Measurements from ENCODE around the gene NPHS2. TPM values are rescaled to one million over a fixed set of nuclear protein-coding genes. Genes with fewer than 3 reads are reported as not detected.

NPHS2 gene
- total RNA-seq, 1 donor from 2014 or later, result not detected

- H3K36me3 ChIP-seq, result no peaks in the 10 kb centered on the region
- no peak overlapping the region for H3K4me2 ChIP-seq
- H3K4me1 Mint-ChIP-seq, result peaks cover 5% of the 10 kb centered on the region
- TF ChIP-seq EZH2phosphoT487 (IDR thresholded peaks at IDR 0.05) (no peak), EZH2 (IDR thresholded peaks at IDR 0.05) (no peak)
- TF ChIP-seq, protein P1, sequence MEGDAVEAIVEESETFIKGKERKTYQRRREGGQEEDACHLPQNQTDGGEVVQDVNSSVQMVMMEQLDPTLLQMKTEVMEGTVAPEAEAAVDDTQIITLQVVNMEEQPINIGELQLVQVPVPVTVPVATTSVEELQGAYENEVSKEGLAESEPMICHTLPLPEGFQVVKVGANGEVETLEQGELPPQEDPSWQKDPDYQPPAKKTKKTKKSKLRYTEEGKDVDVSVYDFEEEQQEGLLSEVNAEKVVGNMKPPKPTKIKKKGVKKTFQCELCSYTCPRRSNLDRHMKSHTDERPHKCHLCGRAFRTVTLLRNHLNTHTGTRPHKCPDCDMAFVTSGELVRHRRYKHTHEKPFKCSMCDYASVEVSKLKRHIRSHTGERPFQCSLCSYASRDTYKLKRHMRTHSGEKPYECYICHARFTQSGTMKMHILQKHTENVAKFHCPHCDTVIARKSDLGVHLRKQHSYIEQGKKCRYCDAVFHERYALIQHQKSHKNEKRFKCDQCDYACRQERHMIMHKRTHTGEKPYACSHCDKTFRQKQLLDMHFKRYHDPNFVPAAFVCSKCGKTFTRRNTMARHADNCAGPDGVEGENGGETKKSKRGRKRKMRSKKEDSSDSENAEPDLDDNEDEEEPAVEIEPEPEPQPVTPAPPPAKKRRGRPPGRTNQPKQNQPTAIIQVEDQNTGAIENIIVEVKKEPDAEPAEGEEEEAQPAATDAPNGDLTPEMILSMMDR (IDR thresholded peaks at IDR 0.05), result no peak
- H3F3A ChIP-seq (ENCODE audit: low read depth), result no peaks in the 10 kb centered on the region
- peaks cover 12% of the 10 kb centered on the region for H3K27me3 Mint-ChIP-seq (ENCODE audit: insufficient read depth, low read depth)
- no peaks in the 10 kb centered on the region for H3K36me3 Mint-ChIP-seq
- H3K27ac ChIP-seq, result no peak overlapping the region
- H3K4me3 ChIP-seq, result no peak overlapping the region
- no peaks in the 10 kb centered on the region for H3K9me3 ChIP-seq (ENCODE audit: low read depth)
- DNase-seq (ENCODE audit: low spot score), result no peak
- H3K9me3 Mint-ChIP-seq, result no peaks in the 10 kb centered on the region
- H2AFZ ChIP-seq (replicated peaks), result no peak overlapping the region
- H4K20me1 ChIP-seq (ENCODE audit: low read depth), result no peaks in the 10 kb centered on the region
- H3K79me2 ChIP-seq (ENCODE audit: low read depth), result no peaks in the 10 kb centered on the region
- no peak overlapping the region for H3K4me3 Mint-ChIP-seq
- no peak overlapping the region for H3K9ac ChIP-seq
- H3K4me1 ChIP-seq, result peaks cover 11% of the 10 kb centered on the region
- no peak overlapping the region for H3K27ac Mint-ChIP-seq
- H3K27me3 ChIP-seq, result peaks cover 29% of the 10 kb centered on the region
These were observed 8.1 kb upstream of the NPHS2 start for GRCh38 chr1:179583771-179584320.

DNA sequence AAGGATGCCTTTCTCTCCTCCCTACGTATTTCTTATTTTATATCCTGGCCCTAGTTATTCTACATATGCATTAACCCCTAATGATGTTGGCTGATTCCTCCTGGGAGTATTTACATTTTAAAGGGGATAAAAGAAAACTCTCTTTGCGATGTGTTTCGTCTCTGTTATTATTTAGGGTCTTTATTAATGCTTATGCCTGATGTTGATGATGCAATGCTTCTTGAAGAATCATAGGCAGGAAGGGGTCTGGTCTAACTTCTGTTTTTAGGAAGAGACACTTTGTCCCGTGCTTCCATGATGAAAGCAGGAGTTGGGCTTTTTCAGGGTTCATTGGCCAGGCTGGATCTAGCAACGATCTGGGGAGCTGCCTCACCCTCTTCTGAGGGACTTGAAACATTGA, 761 bp upstream of the NPHS2 start:
- H3K4me3 Mint-ChIP-seq, result peak overlapping the region; percentile 67
- no peak for DNase-seq (ENCODE audit: low spot score)
- peak overlapping the region; percentile 88 for H3K4me2 ChIP-seq
- TF ChIP-seq, protein P1 (IDR thresholded peaks at IDR 0.05), result no peak
- TF ChIP-seq EZH2 (IDR thresholded peaks at IDR 0.05), result no peak
- TF ChIP-seq EZH2phosphoT487 (IDR thresholded peaks at IDR 0.05), result no peak
- H4K20me1 ChIP-seq (ENCODE audit: low read depth), result no peaks in the 10 kb centered on the region
- H2AFZ ChIP-seq (replicated peaks), result no peak overlapping the region
- no peaks in the 10 kb centered on the region for H3K36me3 ChIP-seq
- peaks cover 42% of the 10 kb centered on the region for H3K27me3 Mint-ChIP-seq (ENCODE audit: insufficient read depth, low read depth)
- no peaks in the 10 kb centered on the region for H3K36me3 Mint-ChIP-seq
- no peak overlapping the region for H3K27ac Mint-ChIP-seq
- H3K4me3 ChIP-seq, result peak overlapping the region; percentile 59
- H3K79me2 ChIP-seq (ENCODE audit: low read depth), result no peaks in the 10 kb centered on the region
- no peaks in the 10 kb centered on the region for H3K4me1 ChIP-seq
- peaks cover 3% of the 10 kb centered on the region for H3K9me3 Mint-ChIP-seq
- H3K4me1 Mint-ChIP-seq, result peaks cover 2% of the 10 kb centered on the region
- H3K9ac ChIP-seq, result no peak overlapping the region
- no peak overlapping the region for H3K27ac ChIP-seq
- no peaks in the 10 kb centered on the region for H3F3A ChIP-seq (ENCODE audit: low read depth)
- H3K27me3 ChIP-seq, result peaks cover 58% of the 10 kb centered on the region
- H3K9me3 ChIP-seq (ENCODE audit: low read depth), result no peaks in the 10 kb centered on the region

DNA sequence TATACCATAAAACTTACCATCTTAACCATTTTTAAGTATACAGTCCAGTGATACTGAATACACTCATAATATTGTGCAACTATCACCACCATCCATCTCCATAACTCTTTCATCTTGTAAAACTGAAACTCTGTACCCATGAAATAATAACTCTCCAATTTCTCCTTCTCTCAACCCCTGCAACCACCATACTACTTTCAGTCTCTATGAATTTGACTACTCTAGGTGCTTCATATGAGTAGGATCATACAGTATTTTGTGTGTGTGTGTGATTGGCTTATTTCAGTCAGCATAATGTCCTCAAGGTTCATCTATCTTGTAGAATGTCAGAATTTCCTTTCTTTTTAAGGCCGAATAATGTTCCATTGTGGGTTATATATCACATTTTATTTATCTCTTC, 17.7 kb downstream of the NPHS2 start:
- H3K9me3 ChIP-seq (ENCODE audit: low read depth), result no peaks in the 10 kb centered on the region
- Mint-ChIP-seq H3K27ac (no peak overlapping the region), H3K4me1 (no peaks in the 10 kb centered on the region), H3K9me3 (no peaks in the 10 kb centered on the region), H3K27me3 (ENCODE audit: insufficient read depth, low read depth) (no peaks in the 10 kb centered on the region), H3K4me3 (no peak overlapping the region), H3K36me3 (no peaks in the 10 kb centered on the region)
- no peaks in the 10 kb centered on the region for H3K79me2 ChIP-seq (ENCODE audit: low read depth)
- no peak overlapping the region for H2AFZ ChIP-seq (replicated peaks)
- no peak overlapping the region for H3K4me2 ChIP-seq
- H3F3A ChIP-seq (ENCODE audit: low read depth), result no peaks in the 10 kb centered on the region
- H4K20me1 ChIP-seq (ENCODE audit: low read depth), result no peaks in the 10 kb centered on the region
- TF ChIP-seq, protein P1 (IDR thresholded peaks at IDR 0.05), result no peak
- no peak for TF ChIP-seq EZH2 (IDR thresholded peaks at IDR 0.05)
- TF ChIP-seq EZH2phosphoT487 (IDR thresholded peaks at IDR 0.05), result no peak
- H3K36me3 ChIP-seq, result no peaks in the 10 kb centered on the region
- H3K27me3 ChIP-seq, result no peaks in the 10 kb centered on the region
- H3K9ac ChIP-seq, result no peak overlapping the region
- DNase-seq (ENCODE audit: low spot score), result no peak
- H3K4me1 ChIP-seq, result peaks cover 9% of the 10 kb centered on the region
- no peak overlapping the region for H3K27ac ChIP-seq
- H3K4me3 ChIP-seq, result no peak overlapping the region

All from neural progenitor cell (in vitro differentiated cells).